GM19240 (cell line): ENCODE results near the gene AATK.

ENCODE experiments used
- DNase-seq: peaks from one replicate; pipeline ENCODE4 v3.0.0; 2011; ENCODE audit warnings: low spot score; ENCODE audit not compliant: insufficient read length

AATK gene

DNA sequence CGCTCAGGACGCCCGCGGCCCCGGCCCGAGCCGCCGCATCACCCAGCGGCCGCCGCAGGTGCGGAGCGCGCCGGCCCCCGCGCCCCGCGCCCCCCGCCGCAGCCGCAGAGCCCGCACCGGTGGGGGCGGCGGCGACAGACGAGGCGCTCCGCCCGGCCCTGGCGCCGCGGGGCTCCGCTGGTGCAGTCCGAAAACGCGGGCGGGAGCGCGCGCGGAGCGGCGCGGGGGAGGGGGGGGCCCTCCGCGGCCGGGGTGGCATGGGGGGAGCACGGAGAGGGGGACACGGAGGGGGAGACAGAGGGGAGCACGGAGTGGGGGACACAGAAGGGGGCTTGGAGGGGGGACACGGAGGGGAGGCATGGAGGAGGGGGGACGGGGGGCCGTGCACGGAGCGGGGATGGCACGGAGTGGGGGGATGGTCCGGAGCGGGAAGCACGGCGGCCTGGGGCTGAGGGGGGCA is at the start of gene AATK:
Gene AATK (minus strand): TSS at position 189 of the 460 bp plus-strand sequence. CDS start 229 bp downstream, outside the sequence.
- DNase-seq = no peak

DNA sequence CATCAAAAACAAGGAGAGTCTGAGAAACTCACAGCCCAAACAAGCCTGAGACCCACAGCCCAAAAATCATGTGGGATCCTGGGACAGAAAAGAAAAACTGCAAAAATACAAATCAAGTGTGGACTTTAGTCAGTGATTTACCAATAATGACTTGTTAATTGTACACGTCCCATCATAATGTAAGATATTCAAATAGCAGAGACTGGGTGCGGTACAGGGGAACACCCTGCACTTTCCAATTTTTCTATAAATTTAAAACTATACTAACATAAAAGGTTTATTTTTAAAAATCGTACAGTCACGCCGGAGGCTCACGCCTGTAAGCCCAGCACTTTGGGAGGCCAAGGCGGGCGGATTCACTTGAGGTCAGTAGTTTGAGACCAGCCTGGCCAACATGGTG is 48.0 kb upstream of the AATK start:
- DNase-seq = no peak

DNA sequence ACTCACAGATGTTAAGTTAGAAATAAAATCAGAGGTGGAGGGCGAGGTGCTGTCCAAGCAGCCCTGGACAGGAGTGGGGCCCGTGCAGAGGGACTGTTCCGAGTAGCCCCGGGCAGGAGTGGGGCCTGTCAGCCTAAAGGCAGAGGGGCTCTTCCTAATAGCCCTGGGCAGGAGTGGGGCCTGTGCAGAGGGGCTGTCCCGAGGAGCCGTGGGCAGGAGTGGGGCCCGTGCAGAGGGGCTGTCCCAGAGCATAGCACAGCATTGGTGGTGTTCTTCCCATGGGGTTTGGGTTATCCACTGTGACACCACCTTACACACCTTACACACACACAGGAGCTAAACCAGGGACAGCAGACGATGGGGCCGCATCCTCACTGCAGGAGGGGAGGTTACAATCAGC is 46.3 kb upstream of the AATK start:
- no peak for DNase-seq

DNA sequence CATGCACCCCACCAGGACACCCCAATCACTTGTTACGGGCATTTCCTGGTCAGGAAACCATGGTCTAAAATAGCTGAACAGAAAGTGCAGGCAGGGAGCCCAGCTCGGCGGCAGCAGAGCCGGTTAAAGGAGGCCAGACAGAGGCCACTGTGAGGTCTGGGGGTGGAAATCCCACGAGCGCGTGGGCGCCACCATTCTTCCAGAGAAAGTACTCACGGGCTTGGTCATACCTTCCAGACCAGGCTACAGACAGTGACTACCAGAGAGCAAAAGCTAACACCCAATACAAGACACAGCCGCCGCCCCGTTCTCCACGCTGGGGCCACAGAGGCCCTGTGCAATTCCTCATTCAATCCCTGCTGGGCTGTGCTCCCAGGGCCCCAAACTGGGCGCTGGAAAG is 44.8 kb upstream of the AATK start:
- no peak for DNase-seq

DNA sequence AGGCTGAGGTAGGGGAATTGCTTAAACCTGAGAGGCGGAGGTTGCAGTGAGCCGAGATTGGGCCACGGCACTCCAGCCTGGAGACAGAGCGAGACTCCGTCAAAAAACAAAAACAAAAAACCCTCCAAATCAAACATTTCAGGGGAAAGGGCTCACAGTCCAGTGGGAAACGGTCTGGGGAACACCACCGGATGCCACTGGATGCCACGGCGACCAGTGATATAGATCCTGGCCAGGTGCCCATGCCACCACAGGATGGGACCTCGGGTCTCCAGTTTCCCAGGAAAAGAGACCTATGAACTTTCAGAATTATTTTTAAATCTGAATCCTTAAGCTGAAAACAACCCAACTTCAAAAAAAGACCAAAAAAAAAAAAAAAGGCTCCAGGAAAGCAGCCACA is 44.4 kb upstream of the AATK start:
- no peak for DNase-seq

GRCh38 chr17:81209141-81209540 is 43.1 kb upstream of the AATK start:
- DNase-seq = no peak

DNA sequence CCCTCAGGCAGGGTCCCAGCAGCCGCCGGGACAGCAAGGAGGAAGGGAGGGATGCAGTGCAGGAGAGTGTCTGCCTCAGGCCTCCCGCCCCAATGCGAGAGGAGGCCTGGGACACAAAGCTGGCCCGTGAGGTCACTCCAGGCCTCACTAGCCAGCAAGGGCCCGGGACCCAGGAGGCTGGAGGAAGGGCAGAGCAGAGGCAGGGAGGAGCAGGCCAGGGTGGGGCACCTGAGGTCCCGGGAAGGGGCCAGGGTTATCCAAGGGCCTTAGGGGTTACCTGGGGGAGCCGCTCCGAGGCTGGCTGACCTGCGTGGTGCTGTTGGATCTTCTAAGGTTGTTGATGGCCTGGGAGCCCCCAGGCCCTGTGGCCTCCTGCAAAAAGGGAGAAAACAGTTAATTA is 42.6 kb upstream of the AATK start:
- no peak for DNase-seq

DNA sequence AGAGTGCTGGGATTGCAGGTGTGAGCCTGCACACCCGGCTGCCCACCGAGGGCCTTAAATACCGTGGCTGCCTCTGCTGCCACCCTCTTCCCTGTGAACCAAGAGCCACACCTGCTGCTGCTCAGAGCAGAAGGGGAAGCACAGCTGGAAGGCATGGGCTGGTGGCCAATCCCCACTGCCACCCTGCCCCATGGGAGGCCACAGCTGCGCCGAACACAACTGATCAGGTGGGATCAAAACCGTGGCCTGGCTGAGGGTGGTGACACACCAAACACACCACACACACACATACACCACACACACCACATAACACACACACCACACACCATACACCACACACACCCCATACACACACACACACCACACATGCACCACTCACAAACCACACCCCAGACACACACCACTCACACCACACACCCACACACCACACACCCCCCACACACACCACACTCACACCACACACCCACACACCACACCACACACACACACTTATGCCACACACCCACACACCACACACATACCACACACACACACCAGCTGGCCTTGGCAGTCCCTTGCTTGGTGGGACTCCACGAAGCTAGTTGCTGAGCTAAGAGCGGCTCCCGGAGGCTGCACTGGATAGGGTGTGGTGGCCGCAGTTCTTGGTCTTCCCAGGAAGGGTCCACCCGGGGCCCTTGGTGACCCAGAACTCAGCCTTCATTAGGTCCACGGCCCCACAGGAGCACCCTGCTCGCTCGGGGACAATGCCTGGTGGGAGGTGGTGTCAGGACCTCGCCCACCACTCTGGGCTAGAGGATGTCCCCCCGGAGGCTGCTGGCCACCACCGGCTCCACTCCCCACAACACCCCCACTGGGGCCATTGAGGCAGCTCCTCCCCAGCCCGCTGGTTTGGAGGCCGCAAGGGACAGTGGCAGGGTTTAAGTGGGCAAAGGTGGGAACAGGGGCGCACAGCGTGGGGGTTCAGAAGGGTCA is 41.9 kb upstream of the AATK start:
- no peak for DNase-seq

GRCh38 chr17:81206657-81207056 is 40.6 kb upstream of the AATK start:
- no peak for DNase-seq

- no peak for DNase-seq
Measured at GRCh38 chr17:81206166-81206565, 40.1 kb upstream of the AATK start.

DNA sequence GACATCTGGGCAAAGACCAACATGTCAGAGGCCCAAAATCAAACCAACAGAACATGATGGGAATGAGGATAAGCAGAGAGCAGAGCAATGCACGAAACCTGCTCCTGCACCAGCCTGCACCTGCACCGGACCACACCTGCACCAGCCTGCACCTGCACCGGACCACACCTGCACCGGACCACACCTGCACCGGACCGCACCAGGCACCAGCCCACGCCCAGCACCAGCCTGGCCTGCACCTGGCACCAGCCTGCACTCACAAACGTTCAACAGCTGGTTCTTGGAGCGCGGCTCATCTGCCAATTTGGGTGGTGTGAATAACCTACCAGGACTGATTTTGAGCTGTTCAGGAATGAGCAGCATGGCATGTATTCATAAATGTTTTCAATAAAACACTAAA is 38.6 kb upstream of the AATK start:
- no peak for DNase-seq

DNA sequence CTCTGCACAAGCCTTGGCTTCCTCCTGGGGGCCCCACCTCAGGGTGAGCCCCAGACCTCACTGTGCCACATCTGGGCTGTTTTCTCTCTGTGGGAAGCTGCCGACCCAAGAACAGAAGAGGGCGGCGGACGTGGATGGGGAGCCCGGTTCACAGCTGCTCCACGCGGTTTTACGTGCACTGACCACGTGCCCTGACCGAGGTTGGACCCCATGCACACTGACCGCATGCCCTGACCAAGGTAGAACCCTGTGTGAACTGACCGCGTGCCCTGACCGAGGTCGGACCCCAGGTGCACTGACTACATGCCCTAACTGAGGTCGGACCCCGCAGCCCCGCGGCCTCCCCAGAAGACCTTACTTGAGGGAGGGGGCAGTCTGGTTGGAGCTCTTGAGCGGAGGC is 37.1 kb upstream of the AATK start:
- no peak for DNase-seq

DNA sequence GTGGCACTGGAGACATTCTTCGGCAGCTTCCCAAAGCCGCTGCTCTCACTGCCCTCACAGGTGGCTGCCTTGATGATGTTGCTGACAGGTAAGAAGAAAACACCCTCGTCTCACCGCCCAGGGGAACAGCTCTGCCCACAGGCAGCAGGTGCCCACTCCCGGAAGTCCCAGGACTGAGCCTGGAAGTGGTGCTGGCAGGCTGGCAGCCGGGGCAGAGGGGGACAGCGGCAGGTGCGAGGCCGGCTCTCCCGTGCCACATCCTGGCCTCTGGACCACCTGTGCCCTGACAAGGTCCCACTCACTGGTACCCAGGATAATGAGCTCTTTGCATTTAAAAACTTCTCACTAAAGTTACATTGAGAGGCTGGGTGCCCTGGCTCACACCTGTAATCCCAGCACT is 36.3 kb upstream of the AATK start:
- DNase-seq = no peak

DNA sequence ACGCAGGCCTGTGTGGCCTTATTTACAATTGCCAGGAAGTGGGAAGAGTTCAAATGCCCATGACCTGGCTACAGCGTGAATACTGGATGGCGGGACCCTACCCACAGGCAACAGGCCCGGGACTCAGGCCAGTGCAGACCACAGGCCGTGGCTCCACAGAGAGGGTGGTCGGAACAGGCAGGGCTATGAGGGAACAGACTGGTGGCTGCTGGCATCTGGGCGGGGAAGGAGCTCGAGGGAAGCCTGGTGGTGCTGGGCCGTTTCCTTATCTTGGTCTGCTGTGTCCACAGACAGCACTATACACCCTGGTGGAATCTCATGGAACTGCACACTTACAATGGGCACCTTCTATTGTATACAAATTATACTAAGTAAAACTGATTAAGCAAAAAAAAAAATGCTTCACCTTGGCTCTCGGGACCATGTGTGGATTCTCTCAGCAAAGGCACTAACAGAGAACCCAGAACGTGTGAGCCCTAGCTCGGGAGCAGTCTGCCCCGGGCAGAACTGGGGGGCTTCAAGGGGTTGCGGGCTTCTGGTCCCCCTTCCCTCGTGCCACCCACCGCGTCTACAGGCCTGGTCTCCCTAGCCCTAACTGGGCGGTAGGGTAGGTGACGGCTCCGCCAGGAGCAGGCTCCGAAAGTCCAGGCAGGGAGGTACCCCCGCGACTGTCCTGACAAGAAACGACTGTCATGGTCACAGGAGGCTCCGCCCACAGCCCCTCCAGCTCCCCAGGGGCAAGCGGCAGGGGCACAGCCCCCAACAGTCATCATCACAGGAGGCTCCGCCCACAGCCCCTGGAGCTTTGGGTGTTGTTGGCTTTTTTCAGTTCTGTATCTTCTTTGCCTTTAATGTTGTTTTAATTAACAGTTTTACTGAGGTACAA is 34.9 kb upstream of the AATK start:
- peak; percentile 71 for DNase-seq

DNA sequence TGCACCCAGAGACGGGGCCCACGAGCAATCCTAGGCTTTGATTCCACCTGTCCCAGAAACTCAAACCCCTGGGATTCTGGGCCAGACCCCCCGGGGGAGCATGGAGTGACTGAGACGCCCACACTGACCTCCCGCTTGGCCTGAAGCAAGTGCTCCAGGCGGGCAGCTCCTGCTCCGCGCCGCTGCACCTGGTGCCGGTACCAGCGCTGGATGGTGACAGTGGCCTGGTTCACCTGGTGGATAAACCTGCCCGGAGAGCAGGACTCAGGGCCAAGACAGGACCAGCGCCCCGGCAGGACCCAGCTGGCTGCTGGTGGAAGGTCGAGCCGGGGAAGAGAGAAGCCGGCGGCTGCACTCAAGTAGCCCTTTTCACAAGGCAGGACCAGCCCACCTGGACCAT is 34.2 kb upstream of the AATK start:
- DNase-seq = no peak

DNA sequence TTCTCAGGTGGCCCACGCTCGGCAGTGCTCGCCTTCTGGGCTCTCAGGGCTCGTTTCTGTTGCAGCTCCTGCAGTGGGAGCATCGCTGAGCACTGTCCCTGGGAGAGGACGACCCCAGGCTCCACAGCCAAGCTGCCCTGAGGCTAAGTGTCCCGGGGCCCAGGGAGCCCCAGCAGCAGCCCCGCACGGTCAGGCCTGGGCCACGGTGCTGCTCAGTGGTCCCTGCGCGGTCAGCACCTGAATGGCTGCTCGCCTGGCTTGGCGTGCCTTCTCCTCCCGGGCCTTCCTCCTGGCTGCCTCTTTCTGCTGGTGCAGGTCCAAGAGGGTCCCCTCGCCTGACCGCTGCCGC is 33.4 kb upstream of the AATK start:
- no peak for DNase-seq

DNA sequence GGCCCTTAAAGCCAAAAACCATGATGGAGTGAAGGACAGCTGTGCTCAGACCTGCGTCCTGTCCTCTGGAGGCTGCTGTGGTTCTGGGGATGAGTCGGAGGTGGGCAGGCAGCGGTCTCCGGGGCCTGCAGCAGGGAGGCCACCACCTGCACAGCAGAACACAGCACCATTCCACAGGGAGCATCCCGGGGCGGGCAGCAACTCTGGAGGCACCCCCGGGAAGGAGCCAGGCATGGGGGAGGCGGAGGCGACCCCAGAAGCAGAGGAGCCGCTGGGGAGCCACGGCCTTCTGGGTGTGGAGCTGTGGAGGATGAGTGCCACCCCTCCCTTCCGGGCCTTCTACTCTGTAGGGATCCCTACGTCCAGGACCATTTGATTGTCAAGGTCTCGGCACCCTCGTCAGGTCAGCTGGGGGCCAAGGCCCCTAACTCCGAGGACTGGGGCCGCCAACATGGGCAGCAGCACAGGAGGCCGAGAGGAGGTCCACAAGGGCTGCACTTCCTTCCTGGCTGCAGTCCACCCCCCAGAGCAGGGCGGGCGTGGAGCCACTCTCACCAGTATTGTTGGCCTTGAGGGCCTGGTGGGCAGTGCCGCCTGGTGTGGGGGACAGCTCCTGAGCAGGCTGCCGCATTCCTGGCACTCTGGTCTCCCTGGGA is 32.9 kb upstream of the AATK start:
- DNase-seq = no peak

- DNase-seq = no peak
Measured at GRCh38 chr17:81197831-81198490, 31.9 kb upstream of the AATK start.

GRCh38 chr17:81197409-81197795 is 31.4 kb upstream of the AATK start:
- DNase-seq = no peak

GRCh38 chr17:81196505-81197408 is 30.7 kb upstream of the AATK start:
- DNase-seq = no peak
